Stimulated activated CD8-positive, alpha-beta memory T cell treated with anti-CD3 and anti-CD28 coated beads, Interleukin-15, amount 100 ng/mL, for 4 hours (primary cell): Measurements from ENCODE around the gene MAP2K4.
"Not testable (repeated sequence)": the region's sequence is repeated elsewhere in the genome, so short reads cannot be mapped to it uniquely, and the experiment has no call there.

Experiments used
- DNase-seq, 2 donors: peaks; one replicate each; pipeline ENCODE4 v3.0.0-alpha.2; 2020; ENCODE audit warnings: low read depth in 2 of 2

MAP2K4 gene

DNA sequence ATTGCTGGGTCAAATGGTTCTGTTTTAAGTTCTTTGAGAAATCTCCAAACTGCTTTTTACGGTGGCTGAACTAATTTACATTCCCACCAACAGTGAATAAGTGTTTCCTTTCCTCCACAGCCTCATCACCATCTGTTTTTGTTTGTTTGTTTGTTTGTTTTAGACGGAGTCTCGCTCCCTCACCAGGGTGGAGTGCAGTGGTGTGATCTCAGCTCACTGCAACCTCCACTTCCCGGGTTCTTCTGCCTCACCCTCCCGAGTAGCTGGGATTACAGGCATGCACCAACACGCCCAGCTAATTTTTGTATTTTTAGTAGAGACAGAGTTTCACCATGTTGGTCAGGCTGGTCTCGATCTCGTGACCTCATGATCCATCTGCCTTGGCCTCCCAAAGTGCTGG, 141.5 kb downstream of the MAP2K4 start:
- DNase-seq = not testable (repeated sequence)

DNA sequence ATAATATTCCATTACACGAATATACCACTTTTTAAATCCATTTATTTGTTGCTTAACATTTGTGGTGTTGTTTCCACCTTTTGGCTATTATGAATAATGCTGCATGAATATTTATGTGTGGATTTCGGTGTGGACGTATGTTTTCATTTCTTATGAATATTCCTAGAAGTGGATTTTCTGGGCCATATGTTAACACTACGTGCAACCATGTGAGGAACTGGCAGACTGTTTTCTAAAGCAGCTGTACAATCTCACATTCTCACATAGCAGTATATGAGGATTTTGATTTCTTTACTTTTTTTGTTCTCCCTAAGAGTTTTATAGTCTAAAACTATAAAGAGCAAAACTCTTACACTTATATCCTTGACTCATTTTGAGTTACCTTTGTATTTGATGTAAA, 143.4 kb downstream of the MAP2K4 start:
- DNase-seq = no peak

DNA sequence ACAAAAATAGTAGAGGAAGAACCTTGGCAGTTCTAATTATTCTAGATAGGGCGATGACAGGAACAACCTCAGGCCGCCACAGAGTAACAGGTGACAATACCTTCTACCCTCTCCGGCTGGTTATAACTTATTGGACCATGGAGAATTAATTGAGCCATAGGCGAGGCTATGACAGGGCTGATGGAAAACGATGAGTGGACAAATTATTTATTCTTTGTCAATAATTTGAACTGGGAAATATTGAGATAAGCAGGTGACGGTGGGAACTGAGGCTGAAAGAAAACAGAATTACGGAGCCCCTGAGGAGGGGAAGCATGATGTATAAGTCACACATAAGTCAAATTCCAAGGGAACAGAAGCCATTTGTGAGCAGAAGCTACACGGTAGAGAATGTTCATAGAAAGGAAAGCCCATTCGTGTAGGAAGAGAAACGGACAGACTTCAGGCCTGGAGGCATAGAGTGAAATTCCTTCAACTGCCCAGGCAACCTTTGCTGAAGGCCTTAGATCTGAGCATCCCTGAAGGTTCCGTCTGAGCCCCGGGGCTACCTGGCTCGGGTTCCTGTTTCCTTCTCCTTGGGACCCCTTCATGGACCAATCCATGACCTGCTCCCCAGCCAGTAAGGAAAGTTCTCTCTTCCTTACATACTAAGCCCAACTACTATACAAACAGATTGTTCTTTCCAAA, 158.1 kb downstream of the MAP2K4 start:
- no peak for DNase-seq

DNA sequence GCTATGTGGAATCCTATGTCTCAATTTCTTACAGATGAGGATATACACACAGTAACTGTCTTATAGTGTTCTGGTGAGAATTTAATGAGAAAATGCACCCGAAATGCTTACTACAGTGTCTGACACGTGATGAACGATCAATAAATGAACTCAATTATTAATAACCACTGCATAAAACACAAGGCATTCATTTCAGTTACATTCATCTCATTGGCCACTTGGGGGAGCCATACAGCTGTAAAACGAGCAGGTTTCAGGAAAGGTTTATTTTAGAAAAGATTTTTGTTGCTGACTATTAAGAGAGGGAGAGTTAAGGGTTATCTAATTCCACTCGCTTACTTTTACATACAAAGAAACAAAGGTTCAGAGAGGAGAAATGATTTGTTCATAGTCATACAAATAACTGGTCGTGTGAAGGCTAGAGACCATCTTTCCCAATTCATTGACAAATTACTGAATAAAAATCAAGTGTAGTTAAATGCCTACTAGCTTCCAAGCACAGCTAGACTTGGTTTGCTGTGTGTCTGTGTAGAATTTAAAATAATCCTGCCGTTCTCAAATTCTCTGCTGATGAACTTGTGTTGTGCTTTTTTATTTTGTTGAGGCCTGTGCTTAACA, 160.1 kb downstream of the MAP2K4 start:
- no peak for DNase-seq

- DNase-seq = no peak
Observed at GRCh38 chr17:12187658-12188057, 167.0 kb downstream of the MAP2K4 start.

GRCh38 chr17:12193144-12193735, 172.6 kb downstream of the MAP2K4 start:
- no peak for DNase-seq
